Measurements from ENCODE around the gene CBFA2T3. TPM values are rescaled to one million over a fixed set of nuclear protein-coding genes. Genes with fewer than 3 reads are reported as not detected.

CBFA2T3 gene
- total RNA-seq, 2 experiments from 2014 or later: not detected

DNA sequence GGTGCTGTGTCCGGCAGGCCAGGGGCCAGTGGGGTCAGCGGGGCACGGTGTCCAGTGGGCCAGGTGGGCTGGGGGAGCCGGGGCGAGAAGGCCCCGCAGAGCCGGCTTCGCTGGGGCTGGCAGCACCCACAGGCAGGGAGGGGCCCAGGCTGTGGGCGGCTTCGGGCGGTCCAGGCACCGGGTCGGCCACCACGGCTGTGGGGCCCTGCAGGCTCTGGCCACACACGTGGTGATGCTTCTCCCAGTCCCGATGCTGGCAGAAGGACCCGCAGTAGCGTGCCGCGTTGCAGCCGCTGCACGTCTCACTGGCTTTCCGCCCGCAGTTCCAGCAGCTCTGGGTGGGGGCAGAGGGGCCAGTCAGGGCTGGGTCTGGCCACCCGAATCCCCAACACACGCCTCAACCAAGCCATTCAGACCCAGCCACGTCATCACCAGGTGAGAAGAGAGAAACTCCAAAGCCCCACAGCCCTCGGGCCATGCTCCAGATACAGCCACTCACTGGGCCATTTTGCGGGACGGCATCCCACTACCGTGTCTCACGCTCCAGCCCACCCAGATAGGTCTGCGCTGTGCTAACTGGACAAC, 100.0 kb downstream of the CBFA2T3 start:
- no peak for DNase-seq
- H3K9me3 Mint-ChIP-seq: no peaks in the 10 kb centered on the region
- ChIA-PET CTCF (interaction anchor here (1.2 kb wide), 1 partner anchor 11 kb away, joined by 3 read pairs; no protein-coding TSS in a partner anchor), POLR2A (no interaction called here)
- no peaks in the 10 kb centered on the region for H3K27me3 Mint-ChIP-seq
- peaks cover under 1% of the 10 kb centered on the region for H3K4me1 Mint-ChIP-seq
- no peak overlapping the region for H3K4me3 Mint-ChIP-seq
- no peaks in the 10 kb centered on the region for H3K36me3 Mint-ChIP-seq (ENCODE audit: low read depth)
- H3K27ac Mint-ChIP-seq: no peak overlapping the region

DNA sequence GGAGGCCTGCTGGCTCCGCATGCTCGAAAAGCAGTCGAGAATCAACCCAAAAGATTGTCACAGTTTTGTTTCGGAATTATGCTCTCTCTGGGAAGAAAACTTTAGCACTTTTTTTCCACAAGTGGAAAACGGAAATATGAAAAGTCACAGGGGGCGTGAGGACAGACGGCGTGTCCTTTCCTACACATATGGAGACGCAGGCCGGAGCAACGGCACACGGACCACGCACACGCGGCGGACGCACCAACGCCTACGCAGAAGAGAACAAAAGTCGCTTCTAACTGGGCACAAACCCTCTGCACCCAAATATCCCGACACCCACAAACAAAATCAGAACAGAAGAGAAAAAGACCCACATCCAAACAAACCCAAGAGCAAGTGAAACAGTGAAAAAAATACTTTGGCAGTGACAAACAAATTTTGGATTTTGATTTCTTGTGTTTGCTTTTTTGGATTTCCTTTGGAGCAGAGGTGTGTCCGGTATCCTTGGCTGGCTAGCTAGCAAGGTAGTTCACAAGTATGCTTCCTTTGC, 101.2 kb downstream of the CBFA2T3 start:
- Mint-ChIP-seq H3K27me3 (peaks cover 3% of the 10 kb centered on the region), H3K4me3 (no peak overlapping the region), H3K9me3 (no peaks in the 10 kb centered on the region), H3K27ac (no peak overlapping the region), H3K36me3 (ENCODE audit: low read depth) (no peaks in the 10 kb centered on the region), H3K4me1 (no peaks in the 10 kb centered on the region)
- ChIA-PET POLR2A (no interaction called here), CTCF (interaction anchor here (0.9 kb wide), 1 partner anchor 440 kb away, joined by 3 read pairs; no protein-coding TSS in a partner anchor)
- no peak for DNase-seq

DNA sequence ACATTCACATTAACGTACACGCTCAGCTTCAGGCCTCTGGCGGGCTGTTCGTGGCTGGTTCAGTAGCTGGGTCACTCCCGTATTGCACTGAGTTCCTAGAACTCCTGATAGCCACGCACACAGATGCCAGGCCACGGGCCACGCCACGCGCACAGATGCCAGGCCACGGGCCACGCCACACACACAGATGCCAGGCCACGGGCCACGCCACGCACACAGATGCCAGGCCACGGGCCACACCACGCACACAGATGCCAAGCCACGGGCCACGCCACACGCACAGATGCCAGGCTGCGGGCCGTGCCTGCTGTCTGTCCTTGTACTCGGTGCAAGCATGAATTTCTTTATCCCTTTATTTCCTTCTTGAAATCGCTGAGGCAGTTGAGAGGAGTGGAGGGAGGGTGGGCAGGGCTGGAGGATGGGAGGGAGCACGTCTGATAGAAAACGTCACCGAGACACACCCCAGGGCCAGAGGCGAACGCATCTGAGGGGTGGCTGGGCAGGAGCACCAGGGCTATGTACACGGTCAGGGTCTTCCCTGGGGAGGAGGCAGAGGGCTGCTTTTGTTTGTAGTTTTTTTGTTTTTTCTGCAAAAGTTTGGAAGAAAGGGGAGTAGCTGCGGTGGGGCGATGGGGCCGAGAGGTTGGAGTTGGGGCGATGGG, 101.9 kb downstream of the CBFA2T3 start:
- H3K36me3 Mint-ChIP-seq (ENCODE audit: low read depth): no peaks in the 10 kb centered on the region
- no peak overlapping the region for H3K4me3 Mint-ChIP-seq
- no peaks in the 10 kb centered on the region for H3K9me3 Mint-ChIP-seq
- no peak for DNase-seq
- H3K27ac Mint-ChIP-seq: no peak overlapping the region
- H3K4me1 Mint-ChIP-seq: no peaks in the 10 kb centered on the region
- H3K27me3 Mint-ChIP-seq: peaks cover 6% of the 10 kb centered on the region
- CTCF ChIA-PET: no interaction called here
- POLR2A ChIA-PET: no interaction called here

DNA sequence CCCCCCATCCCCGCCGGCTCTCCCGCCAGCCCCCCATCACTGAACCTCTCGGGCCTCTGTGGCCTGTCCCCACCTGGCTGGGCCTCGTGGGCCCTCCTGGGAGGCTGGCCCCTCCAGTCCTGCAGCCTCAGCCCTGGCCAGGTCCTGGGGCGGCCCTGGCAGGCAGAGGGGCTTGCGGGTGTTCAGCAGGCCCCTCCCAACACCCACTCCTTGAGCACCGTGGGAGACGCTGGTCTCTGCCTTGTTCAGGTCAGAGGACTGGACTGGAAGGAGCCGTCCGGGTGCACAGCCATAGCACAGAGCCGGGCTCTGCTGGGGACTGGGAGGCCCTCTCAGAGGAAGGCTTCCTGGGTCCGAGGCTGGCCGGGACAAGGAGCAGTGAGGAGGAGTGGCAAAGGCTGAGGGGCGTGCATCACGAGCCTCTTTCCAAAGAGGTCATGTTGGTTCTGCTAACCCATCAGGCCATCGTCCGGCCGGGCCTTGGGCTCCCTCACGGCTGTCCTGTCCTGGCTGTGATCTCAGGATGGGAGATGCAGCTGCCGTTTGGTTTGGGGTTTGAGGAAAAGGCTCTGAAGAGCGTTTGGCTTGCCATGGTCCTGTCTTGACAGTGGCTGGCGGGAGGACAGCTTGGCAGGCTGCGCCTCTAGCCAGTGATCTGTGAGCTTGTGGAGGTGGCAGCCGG, 104.2 kb downstream of the CBFA2T3 start:
- H3K4me3 Mint-ChIP-seq: no peak overlapping the region
- no peak for DNase-seq
- ChIA-PET CTCF (interaction anchor here (0.9 to 1.6 kb wide), 3 partner anchors 9 to 16 kb away, joined by 3 read pairs; partner anchors contain the start of genes GALNS and TRAPPC2L), POLR2A (no interaction called here)
- no peak overlapping the region for H3K27ac Mint-ChIP-seq
- H3K27me3 Mint-ChIP-seq: peaks cover 8% of the 10 kb centered on the region
- no peaks in the 10 kb centered on the region for H3K9me3 Mint-ChIP-seq
- no peaks in the 10 kb centered on the region for H3K36me3 Mint-ChIP-seq (ENCODE audit: low read depth)
- H3K4me1 Mint-ChIP-seq: no peaks in the 10 kb centered on the region

DNA sequence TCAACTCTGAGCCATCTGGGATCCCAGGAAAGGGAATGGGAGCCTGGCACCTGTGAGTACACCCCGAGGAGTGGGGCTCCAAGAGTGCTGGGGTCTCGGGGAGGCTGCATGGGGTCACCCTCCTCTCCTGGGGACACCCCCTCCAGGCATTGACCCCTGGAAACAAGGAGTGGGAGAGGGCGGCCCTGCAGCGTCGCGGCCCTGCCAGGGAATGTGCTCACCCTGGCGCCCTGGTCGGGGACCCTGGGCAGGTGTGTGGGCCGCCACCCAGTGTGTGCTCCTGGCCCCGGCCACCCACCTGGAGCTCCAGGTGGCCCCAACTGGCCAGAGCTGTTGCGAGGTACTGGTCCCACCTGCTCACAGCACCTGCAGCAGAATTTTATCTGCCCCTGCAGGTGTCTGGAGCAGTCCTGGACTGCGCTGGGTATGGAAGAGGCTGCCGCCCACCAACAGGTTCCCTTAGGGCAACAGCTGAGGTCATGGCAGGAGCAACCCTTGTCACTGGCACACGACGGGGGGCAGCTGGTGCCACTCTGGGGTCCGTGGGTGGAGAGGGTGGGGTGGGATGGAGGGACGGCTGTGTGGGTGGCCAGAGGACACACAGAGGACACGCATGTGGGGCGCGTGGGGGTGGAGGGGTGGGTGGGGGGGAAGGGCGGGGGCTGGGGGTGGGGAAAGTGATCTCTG, 105.1 kb downstream of the CBFA2T3 start:
- Mint-ChIP-seq H3K27ac (no peak overlapping the region), H3K4me3 (no peak overlapping the region), H3K4me1 (no peaks in the 10 kb centered on the region), H3K27me3 (peaks cover 8% of the 10 kb centered on the region), H3K9me3 (no peaks in the 10 kb centered on the region), H3K36me3 (ENCODE audit: low read depth) (no peaks in the 10 kb centered on the region)
- DNase-seq: no peak
- ChIA-PET CTCF (interaction anchor here (0.7 to 1.2 kb wide), 2 partner anchors 10 to 15 kb away, joined by 3 read pairs; partner anchors contain the start of genes GALNS and TRAPPC2L), POLR2A (no interaction called here)

DNA sequence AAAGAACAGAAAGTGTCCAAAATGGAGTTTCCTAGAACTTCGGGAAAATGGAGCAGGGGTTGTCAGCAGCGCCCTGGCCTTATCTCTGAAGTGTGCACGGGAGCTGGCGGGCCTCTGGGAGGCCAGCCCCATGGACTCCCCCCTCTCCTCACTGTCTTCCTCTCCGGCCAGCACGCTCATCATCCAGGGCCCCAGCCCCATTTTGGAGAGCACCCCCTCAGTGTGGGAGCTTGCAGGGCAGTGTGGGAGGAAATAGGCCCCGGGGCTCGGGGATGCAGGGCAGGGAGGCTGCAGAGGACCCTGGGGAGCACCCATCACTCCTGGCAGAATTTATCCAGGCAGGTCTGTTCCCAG, 105.7 kb downstream of the CBFA2T3 start:
- no peaks in the 10 kb centered on the region for H3K36me3 Mint-ChIP-seq (ENCODE audit: low read depth)
- H3K27me3 Mint-ChIP-seq: peaks cover 8% of the 10 kb centered on the region
- ChIA-PET POLR2A (no interaction called here), CTCF (no interaction called here)
- no peaks in the 10 kb centered on the region for H3K4me1 Mint-ChIP-seq
- H3K9me3 Mint-ChIP-seq: no peaks in the 10 kb centered on the region
- no peak for DNase-seq
- H3K27ac Mint-ChIP-seq: no peak overlapping the region
- H3K4me3 Mint-ChIP-seq: no peak overlapping the region

DNA sequence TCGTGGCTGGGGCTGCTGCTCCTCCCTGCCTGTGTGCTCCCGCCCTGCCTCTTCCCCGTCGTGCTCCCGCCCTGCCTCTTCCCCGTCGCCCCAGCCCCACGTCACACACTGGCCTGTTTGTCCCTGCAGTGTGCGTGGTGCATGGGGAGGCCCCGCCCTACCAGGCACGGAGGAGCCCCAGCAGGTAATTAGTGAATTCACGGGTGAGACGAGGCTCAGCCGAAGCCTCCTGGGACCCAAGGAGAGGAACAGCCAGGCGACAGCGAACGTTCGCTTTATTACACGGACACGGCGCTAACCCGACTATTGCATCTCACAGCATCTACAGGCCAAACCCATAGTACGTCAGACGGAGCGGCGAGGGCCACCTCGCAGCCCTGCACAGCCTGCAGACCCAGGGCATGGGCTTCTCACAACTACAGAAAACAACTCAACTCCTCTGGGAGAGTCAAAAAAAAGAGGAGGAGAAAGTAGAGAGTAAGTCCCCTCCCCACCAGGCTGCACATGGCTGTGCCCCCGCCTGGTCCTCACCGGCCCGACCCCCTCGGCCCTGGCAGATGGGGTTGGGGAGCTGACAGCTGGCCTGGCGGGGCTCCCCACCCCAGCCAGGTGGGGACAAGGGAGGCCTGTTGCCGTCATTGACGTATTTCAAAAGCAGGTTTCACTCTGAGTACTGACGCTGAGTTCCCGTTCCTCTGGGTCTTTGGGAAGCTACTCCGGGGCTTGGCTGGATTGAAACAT, 106.2 kb downstream of the CBFA2T3 start:
- Mint-ChIP-seq H3K9me3 (no peaks in the 10 kb centered on the region), H3K4me1 (no peaks in the 10 kb centered on the region), H3K27ac (no peak overlapping the region), H3K36me3 (ENCODE audit: low read depth) (no peaks in the 10 kb centered on the region), H3K27me3 (peaks cover 8% of the 10 kb centered on the region), H3K4me3 (no peak overlapping the region)
- ChIA-PET POLR2A (no interaction called here), CTCF (interaction anchor here (1.8 kb wide), 1 partner anchor 13 kb away, joined by 7 read pairs; the partner anchor contains the start of genes GALNS and TRAPPC2L)
- DNase-seq: no peak

DNA sequence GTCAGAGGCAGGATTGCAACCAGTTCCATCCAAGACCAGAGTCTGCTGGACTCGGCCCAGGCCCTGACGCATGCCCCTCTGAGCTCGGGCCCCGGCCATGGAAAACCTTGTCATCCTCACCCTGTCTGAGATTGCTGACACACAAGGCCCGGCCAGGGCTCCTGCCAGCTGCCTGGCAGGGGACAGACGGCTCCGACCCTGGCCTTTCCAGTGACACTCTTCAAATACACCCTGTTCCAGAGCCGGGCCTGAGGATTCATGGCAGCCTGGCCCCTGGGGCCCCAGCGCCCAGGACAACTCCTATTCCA, 107.4 kb downstream of the CBFA2T3 start:
- Mint-ChIP-seq H3K4me3 (no peak overlapping the region), H3K36me3 (ENCODE audit: low read depth) (no peaks in the 10 kb centered on the region), H3K9me3 (no peaks in the 10 kb centered on the region), H3K27me3 (peaks cover 8% of the 10 kb centered on the region), H3K4me1 (no peaks in the 10 kb centered on the region), H3K27ac (no peak overlapping the region)
- ChIA-PET CTCF (interaction anchor here (1.8 kb wide), 1 partner anchor 12 kb away, joined by 7 read pairs; the partner anchor contains the start of genes GALNS and TRAPPC2L), POLR2A (no interaction called here)
- DNase-seq: no peak

DNA sequence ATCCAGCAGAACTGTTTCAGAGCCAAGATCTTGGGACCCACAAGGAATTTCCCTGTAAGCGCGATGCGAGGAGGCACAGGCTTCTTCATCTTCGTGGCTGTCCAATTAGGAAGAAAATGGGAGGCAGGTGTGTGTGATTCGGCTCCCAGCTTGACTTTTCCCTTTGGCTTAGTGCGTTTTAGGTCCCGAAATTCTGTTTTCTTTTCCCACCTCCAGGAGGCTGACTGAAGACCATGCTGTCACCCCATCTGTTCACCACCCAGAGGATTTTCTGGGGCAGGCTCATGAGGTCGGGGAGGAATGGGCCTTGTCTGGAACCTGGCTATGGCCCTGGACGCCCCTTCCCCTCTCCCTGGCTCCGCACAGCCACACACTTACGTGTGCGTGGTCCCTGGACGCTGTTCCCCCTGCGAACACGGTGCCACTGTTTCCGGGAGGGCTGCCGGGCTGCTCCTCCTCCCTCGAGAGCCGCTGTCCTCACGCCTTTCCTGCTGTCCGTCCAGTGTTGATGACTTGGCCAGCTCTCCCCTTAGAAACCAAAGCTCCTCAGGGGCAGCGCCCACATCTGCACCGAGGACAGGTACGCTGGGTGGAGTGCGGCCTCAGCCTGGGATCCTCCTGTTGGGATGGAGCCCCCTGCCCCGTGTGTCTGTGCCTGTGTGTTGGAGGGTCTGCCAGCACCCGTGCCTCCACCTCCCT, 107.9 kb downstream of the CBFA2T3 start:
- ChIA-PET CTCF (interaction anchor here (1.8 kb wide), 1 partner anchor 12 kb away, joined by 7 read pairs; the partner anchor contains the start of genes GALNS and TRAPPC2L), POLR2A (no interaction called here)
- no peak for DNase-seq
- Mint-ChIP-seq H3K4me1 (no peaks in the 10 kb centered on the region), H3K9me3 (no peaks in the 10 kb centered on the region), H3K27ac (no peak overlapping the region), H3K27me3 (peaks cover 8% of the 10 kb centered on the region), H3K36me3 (ENCODE audit: low read depth) (no peaks in the 10 kb centered on the region), H3K4me3 (no peak overlapping the region)

DNA sequence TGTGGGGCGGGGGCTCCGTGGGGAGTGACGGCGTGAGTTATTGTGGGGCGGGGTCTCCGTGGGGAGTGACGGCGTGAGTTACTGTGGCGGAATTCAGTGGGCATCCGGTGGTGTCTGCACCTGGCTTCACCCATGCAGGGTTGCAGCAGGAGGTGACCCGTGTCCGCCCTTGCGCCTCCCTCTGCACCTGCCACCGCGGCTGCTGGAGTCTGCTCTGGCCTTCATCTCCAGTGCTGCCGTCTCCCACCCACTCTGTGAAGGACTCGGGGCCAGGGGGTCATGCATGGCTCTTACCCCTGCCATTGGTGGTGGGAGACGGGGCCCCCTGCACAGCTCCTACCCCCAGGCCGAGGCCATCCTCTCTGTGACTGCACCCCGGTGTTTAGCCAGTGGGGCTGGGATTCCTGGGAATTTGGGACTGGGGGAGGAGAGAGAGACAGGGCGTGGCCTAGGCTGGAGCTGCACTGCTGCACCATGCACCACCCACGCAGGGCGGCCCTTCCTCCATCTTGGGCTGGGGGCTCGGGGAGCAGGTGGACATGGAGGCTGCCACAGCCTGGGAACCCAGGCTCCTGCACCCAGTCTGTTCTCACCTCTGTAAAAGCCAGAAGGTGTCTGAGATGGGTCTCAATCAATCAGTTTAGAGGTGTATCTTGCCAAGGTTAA, 109.3 kb downstream of the CBFA2T3 start:
- H3K36me3 Mint-ChIP-seq (ENCODE audit: low read depth): no peaks in the 10 kb centered on the region
- no peak overlapping the region for H3K27ac Mint-ChIP-seq
- ChIA-PET POLR2A (no interaction called here), CTCF (interaction anchor here (1.6 kb wide), 1 partner anchor 10 kb away, joined by 7 read pairs; the partner anchor contains the start of genes GALNS and TRAPPC2L)
- no peaks in the 10 kb centered on the region for H3K4me1 Mint-ChIP-seq
- no peaks in the 10 kb centered on the region for H3K9me3 Mint-ChIP-seq
- H3K27me3 Mint-ChIP-seq: peaks cover 8% of the 10 kb centered on the region
- H3K4me3 Mint-ChIP-seq: no peak overlapping the region
- no peak for DNase-seq

DNA sequence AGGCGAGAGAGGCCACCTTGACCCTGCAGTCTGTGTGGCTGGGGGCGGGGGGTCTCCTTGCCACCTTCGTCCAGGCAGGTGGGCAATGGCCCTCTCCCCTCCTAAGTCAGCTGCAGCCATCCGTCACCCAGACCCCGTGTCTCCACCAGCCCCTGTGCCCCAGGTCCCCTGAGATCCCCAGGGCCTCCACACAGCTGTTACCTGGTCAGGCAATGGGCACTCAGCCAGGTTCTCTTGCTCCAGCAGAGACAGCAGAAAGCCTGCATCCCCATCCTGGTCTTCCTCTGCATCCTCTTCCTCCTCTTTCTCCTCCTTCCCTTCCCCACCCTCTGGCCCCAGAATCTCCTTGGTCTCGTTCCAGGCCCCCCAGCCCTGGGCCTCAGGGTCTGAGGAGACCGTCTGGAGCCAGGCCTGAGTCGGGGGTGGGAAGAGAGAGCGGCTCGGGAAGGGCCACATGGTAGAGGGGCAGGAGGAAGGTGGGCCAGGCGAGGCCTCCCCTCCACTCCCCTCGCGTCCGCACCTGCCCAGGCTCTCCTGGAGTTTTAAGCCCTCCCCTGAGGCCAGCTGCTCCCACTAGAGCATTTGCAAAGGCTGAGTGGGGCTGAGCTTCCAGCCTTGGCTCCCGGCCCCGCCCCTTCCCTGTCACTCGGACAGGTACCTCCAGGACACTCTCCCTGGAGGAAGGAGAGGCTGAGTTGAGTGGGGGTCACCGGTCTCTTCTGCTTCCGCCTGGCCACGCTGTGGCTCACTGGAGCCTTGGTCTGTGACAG, 110.7 kb downstream of the CBFA2T3 start, which contains the start of gene PABPN1L:
PABPN1L (minus strand) TSS at position 510 of the 770 bp plus-strand sequence; CDS start at position 456, 54 bp downstream.
- peaks cover 8% of the 10 kb centered on the region for H3K27me3 Mint-ChIP-seq
- no peaks in the 10 kb centered on the region for H3K36me3 Mint-ChIP-seq (ENCODE audit: low read depth)
- no peak within 1 kb of the TSS for H3K4me3 Mint-ChIP-seq
- ChIA-PET CTCF (interaction anchor here (0.6 to 1.6 kb wide), 3 partner anchors 9 to 262 kb away, joined by 3 to 7 read pairs (median 3); partner anchors contain the start of genes GALNS and TRAPPC2L), POLR2A (no interaction called here)
- no peaks in the 10 kb centered on the region for H3K4me1 Mint-ChIP-seq
- no peak for DNase-seq
- H3K9me3 Mint-ChIP-seq: no peaks in the 10 kb centered on the region
- no peak within 1 kb of the TSS for H3K27ac Mint-ChIP-seq

Measured in activated CD4-positive, alpha-beta T cell treated with anti-CD3 and anti-CD28 coated beads, Interleukin-2, amount 10 ng/mL, durations not matched to agents 7 days and 5 days (primary cell).